Neural crest cell (in vitro differentiated cells): ENCODE results near the gene ZNF649. TPM values are rescaled to one million over a fixed set of nuclear protein-coding genes. Genes with fewer than 3 reads are reported as not detected.

Source experiments
- DNase-seq: peaks from one replicate; pipeline ENCODE4 v3.0.0; 2021; ENCODE audit warnings: low read depth, mixed read lengths, low spot score
- H3K27ac Mint-ChIP-seq: one replicate; pipeline ENCODE4 v1.8.0; 2021; ENCODE audit warnings: mild to moderate bottlenecking, mixed read lengths; ENCODE audit not compliant: unreplicated experiment
- H3K27me3 Mint-ChIP-seq: 2 replicates; pipeline ENCODE4 v1.8.0; 2021; ENCODE audit warnings: low read depth, mild to moderate bottlenecking, mixed read lengths
- H3K36me3 Mint-ChIP-seq: 2 replicates; pipeline ENCODE4 v1.8.0; 2021; ENCODE audit warnings: low read depth, mild to moderate bottlenecking, mixed read lengths
- H3K4me1 Mint-ChIP-seq: 2 replicates; pipeline ENCODE4 v1.8.0; 2021; ENCODE audit warnings: mixed read lengths
- H3K4me3 Mint-ChIP-seq: one replicate; pipeline ENCODE4 v1.8.0; 2021; ENCODE audit warnings: mild to moderate bottlenecking, mixed read lengths
- H3K9me3 Mint-ChIP-seq: 2 replicates; pipeline ENCODE4 v1.8.0; 2021; ENCODE audit warnings: mixed read lengths
- CTCF ChIP-seq: fragments of 200-600 bp; sonication (generic); conservative IDR thresholded peaks from 2 replicates; pipeline ENCODE4 v1.5.0; 2021; ENCODE audit warnings: antibody characterized with exemption, mild to moderate bottlenecking
- long read RNA-seq: library from polyadenylated mRNA; unstranded; transcript quantifications from one replicate; pipeline ENCODE4 v2.0.0, GENCODE V29; 2020
- total RNA-seq: library from RNA; stranded (reverse); gene quantifications from 2 replicates; pipeline ENCODE4 v1.2.1, GENCODE V29; 2021

ZNF649 gene
- 33.7 TPM in 2 replicates for total RNA-seq
- long read RNA-seq, transcript ZNF649-201 (5 exons, 3,197 nt) = major isoform, 47 of 57 reads
- long read RNA-seq, partial matches to known transcripts = 2 of 57 reads
- long read RNA-seq, other reads (novel, unspliced or antisense) = 8 of 57 reads

GRCh38 chr19:51904331-51905165, at the start of gene ZNF649:
TSS of gene ZNF649 (minus strand) at chr19:51905017. CDS start at chr19:51900107, 4,910 bp downstream.
- DNase-seq = peak; percentile 78
- Mint-ChIP-seq H3K9me3 (peaks cover 26% of the 10 kb centered on the region), H3K4me1 (peaks cover 22% of the 10 kb centered on the region), H3K27me3 (peaks cover 22% of the 10 kb centered on the region), H3K4me3 (peak within 1 kb of the TSS; percentile 98), H3K27ac (peak within 1 kb of the TSS; percentile 96), H3K36me3 (peaks cover 48% of the 10 kb centered on the region)
- TF ChIP-seq CTCF = peak; percentile 11

- TF ChIP-seq CTCF = no peak
- Mint-ChIP-seq H3K9me3 (peaks cover 37% of the 10 kb centered on the region), H3K4me3 (no peak overlapping the region), H3K4me1 (no peaks in the 10 kb centered on the region), H3K36me3 (peaks cover 63% of the 10 kb centered on the region), H3K27me3 (no peaks in the 10 kb centered on the region), H3K27ac (no peak overlapping the region)
- no peak for DNase-seq
Observed at GRCh38 chr19:51948975-51949374, 44.2 kb upstream of the ZNF649 start.

GRCh38 chr19:51946602-51947001, 41.8 kb upstream of the ZNF649 start:
- H3K36me3 Mint-ChIP-seq = peaks cover 77% of the 10 kb centered on the region
- H3K27ac Mint-ChIP-seq = no peak overlapping the region
- no peak overlapping the region for H3K4me3 Mint-ChIP-seq
- DNase-seq = no peak
- no peak for TF ChIP-seq CTCF
- H3K4me1 Mint-ChIP-seq = no peaks in the 10 kb centered on the region
- no peaks in the 10 kb centered on the region for H3K27me3 Mint-ChIP-seq
- H3K9me3 Mint-ChIP-seq = peaks cover 41% of the 10 kb centered on the region

- no peak for TF ChIP-seq CTCF
- peaks cover 43% of the 10 kb centered on the region for H3K9me3 Mint-ChIP-seq
- no peak overlapping the region for H3K4me3 Mint-ChIP-seq
- no peaks in the 10 kb centered on the region for H3K4me1 Mint-ChIP-seq
- no peaks in the 10 kb centered on the region for H3K27me3 Mint-ChIP-seq
- peaks cover 84% of the 10 kb centered on the region for H3K36me3 Mint-ChIP-seq
- H3K27ac Mint-ChIP-seq = no peak overlapping the region
- DNase-seq = no peak
Observed at GRCh38 chr19:51944798-51945552, 40.2 kb upstream of the ZNF649 start.

- H3K27ac Mint-ChIP-seq = no peak overlapping the region
- H3K4me3 Mint-ChIP-seq = no peak overlapping the region
- peaks cover 23% of the 10 kb centered on the region for H3K9me3 Mint-ChIP-seq
Observed at GRCh38 chr19:51938936-51939335, 34.1 kb upstream of the ZNF649 start.

More at GRCh38 chr19:51938936-51939335, 34.1 kb upstream of the ZNF649 start:
- no peaks in the 10 kb centered on the region for H3K4me1 Mint-ChIP-seq
- H3K27me3 Mint-ChIP-seq = no peaks in the 10 kb centered on the region
- H3K36me3 Mint-ChIP-seq = peaks cover 86% of the 10 kb centered on the region
- DNase-seq = no peak
- TF ChIP-seq CTCF = no peak
